GM21576 (cell line): ENCODE measurements around the gene RIMS1.
"Not testable (repeated sequence)": the region's sequence is repeated elsewhere in the genome, so short reads cannot be mapped to it uniquely, and the experiment has no call there.

Experiments used
- ATAC-seq: cut with Tn5 transposase; IDR thresholded peaks from one replicate; pipeline ENCODE4 v1.9.1; 2021; ENCODE audit warnings: mild to moderate bottlenecking, moderate library complexity; ENCODE audit not compliant: unreplicated experiment

RIMS1 gene

GRCh38 chr6:71967436-71967835, 81.1 kb downstream of the RIMS1 start:
- no peak for ATAC-seq

- ATAC-seq = no peak
Measured at GRCh38 chr6:71977884-71978283, 91.5 kb downstream of the RIMS1 start.

GRCh38 chr6:71979911-71980310, 93.6 kb downstream of the RIMS1 start:
- no peak for ATAC-seq

- ATAC-seq = peak; percentile 88
Measured at GRCh38 chr6:71982389-71982788, 96.0 kb downstream of the RIMS1 start.

- no peak for ATAC-seq
Measured at GRCh38 chr6:71983131-71983530, 96.8 kb downstream of the RIMS1 start.

- ATAC-seq = no peak
Measured at GRCh38 chr6:71994705-71995271, 108.4 kb downstream of the RIMS1 start.

- ATAC-seq = no peak
Measured at GRCh38 chr6:71997341-71997740, 111.0 kb downstream of the RIMS1 start.

GRCh38 chr6:72002415-72002814, 116.1 kb downstream of the RIMS1 start:
- ATAC-seq = no peak

GRCh38 chr6:72006591-72006990, 120.2 kb downstream of the RIMS1 start:
- ATAC-seq = not testable (repeated sequence)

- no peak for ATAC-seq
Measured at GRCh38 chr6:72022830-72023229, 136.5 kb downstream of the RIMS1 start.

DNA sequence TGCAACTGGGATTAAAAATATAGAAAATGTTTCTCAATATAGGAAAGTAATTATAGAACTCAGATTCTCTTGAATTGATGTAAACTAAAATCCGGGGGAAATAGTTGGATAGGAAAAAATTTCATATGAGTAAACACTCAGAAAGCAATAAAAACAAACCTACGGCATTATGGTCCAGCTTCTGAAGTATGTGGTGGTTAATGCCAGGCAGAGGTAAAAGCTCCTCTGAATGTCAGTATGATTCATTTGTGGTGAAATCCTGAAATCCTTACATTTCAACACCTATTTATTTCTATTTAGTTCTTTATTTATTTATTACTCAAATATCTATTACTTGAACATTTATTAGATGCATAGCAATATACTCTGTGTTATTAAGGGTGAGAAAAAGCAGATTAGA, 145.1 kb downstream of the RIMS1 start:
- ATAC-seq = no peak

GRCh38 chr6:72032086-72032485, 145.7 kb downstream of the RIMS1 start:
- no peak for ATAC-seq

- ATAC-seq = no peak
Measured at GRCh38 chr6:72035486-72035885, 149.1 kb downstream of the RIMS1 start.

- ATAC-seq = no peak
Measured at GRCh38 chr6:72035966-72036365, 149.6 kb downstream of the RIMS1 start.

DNA sequence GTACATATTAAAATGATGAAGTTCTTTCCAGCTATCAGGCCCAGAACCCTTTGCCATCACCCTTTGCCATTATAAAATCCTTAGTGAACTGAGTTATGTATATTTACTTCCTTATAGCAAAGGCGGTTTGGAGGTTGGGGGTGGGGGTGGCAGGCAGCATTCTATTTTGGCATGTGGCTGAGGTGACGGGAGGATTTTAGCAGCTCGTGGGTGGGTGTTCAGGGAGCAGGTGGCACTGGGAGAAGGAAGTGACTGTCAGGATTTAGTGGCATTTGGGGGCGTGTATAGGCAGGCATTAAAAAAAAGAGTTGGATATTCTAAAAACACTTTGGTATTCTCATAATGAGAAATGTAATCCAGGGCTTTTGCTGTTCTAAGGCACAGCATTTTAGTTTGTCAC, 150.7 kb downstream of the RIMS1 start:
- no peak for ATAC-seq

- no peak for ATAC-seq
Measured at GRCh38 chr6:72040111-72040510, 153.8 kb downstream of the RIMS1 start.

- ATAC-seq = no peak
Measured at GRCh38 chr6:72042088-72042487, 155.7 kb downstream of the RIMS1 start.

- no peak for ATAC-seq
Measured at GRCh38 chr6:72048080-72048479, 161.7 kb downstream of the RIMS1 start.

GRCh38 chr6:72049376-72049775, 163.0 kb downstream of the RIMS1 start:
- ATAC-seq = no peak

- no peak for ATAC-seq
Measured at GRCh38 chr6:72061286-72061685, 174.9 kb downstream of the RIMS1 start.

- no peak for ATAC-seq
Measured at GRCh38 chr6:72064399-72064975, 178.1 kb downstream of the RIMS1 start.

DNA sequence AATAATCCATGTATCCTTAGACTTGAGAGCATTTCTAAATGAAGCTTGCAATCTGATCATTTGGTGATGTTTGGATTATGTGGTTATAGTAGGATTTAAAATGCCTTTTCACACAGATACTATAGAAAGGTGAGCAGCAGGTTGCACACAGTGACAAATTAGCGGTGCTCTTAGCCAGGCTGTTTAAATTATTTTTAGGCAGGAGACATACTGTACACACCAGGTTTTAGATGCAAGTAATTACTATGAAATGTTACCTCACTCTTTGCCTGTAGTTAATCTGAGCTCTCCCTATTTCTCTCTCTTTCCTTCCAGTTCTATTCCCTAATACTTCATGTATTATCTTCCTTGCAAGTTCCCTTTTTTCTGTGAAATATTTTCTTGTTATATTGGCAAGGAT, 191.7 kb downstream of the RIMS1 start:
- ATAC-seq = no peak
